ENCODE results near the gene NTM.

Gene NTM

GRCh38 chr11:131993246-131993645 lies 622.8 kb downstream of the NTM start:
- no peak overlapping the region for H3K9ac ChIP-seq (ENCODE audit: low read length)
- H3K9me2 ChIP-seq (ENCODE audit: low read depth, low read length), result no peaks in the 10 kb centered on the region
- no peaks in the 10 kb centered on the region for H3F3A ChIP-seq (ENCODE audit: insufficient read depth, low read length)
- no peaks in the 10 kb centered on the region for H3K4me1 ChIP-seq (ENCODE audit: insufficient read depth, low read length, severe bottlenecking)
- H3K79me2 ChIP-seq (ENCODE audit: insufficient read depth, low read length), result no peaks in the 10 kb centered on the region
- no peak overlapping the region for H2AFZ ChIP-seq (ENCODE audit: low read length)
- H3K9me3 ChIP-seq (ENCODE audit: low read length), result no peaks in the 10 kb centered on the region
- H3K36me3 ChIP-seq (ENCODE audit: insufficient read depth, low read length), result no peaks in the 10 kb centered on the region
- H3K27me3 ChIP-seq (ENCODE audit: insufficient read depth, low read length), result no peaks in the 10 kb centered on the region
- no peak overlapping the region for H3K4me3 ChIP-seq (ENCODE audit: low read depth, low read length, poor library complexity, severe bottlenecking)
- TF ChIP-seq EZH2 (IDR thresholded peaks at IDR 0.05; ENCODE audit: borderline replicate concordance, low read length), result no peak
- TF ChIP-seq CTCF (IDR thresholded peaks at IDR 0.05; ENCODE audit: low read length), result no peak
- no peaks in the 10 kb centered on the region for H4K20me1 ChIP-seq (ENCODE audit: insufficient read depth, low read length)
- H3K4me2 ChIP-seq (ENCODE audit: low read length), result no peak overlapping the region
- H3K27ac ChIP-seq (ENCODE audit: low read depth, low read length, poor library complexity, severe bottlenecking), result no peak overlapping the region

GRCh38 chr11:131998020-131998419 lies 627.6 kb downstream of the NTM start:
- H3K9me3 ChIP-seq (ENCODE audit: low read length), result no peaks in the 10 kb centered on the region
- TF ChIP-seq CTCF (IDR thresholded peaks at IDR 0.05; ENCODE audit: low read length) (no peak), EZH2 (IDR thresholded peaks at IDR 0.05; ENCODE audit: borderline replicate concordance, low read length) (no peak)
- no peaks in the 10 kb centered on the region for H3K79me2 ChIP-seq (ENCODE audit: insufficient read depth, low read length)

GRCh38 chr11:131999084-131999483 lies 628.7 kb downstream of the NTM start:
- TF ChIP-seq CTCF (IDR thresholded peaks at IDR 0.05; ENCODE audit: low read length), result no peak
- no peak for TF ChIP-seq EZH2 (IDR thresholded peaks at IDR 0.05; ENCODE audit: borderline replicate concordance, low read length)
- Histone ChIP-seq H3K36me3 (ENCODE audit: insufficient read depth, low read length) (no peaks in the 10 kb centered on the region), H3K4me2 (ENCODE audit: low read length) (no peak overlapping the region), H3K27me3 (ENCODE audit: insufficient read depth, low read length) (no peaks in the 10 kb centered on the region), H4K20me1 (ENCODE audit: insufficient read depth, low read length) (no peaks in the 10 kb centered on the region), H3K9ac (ENCODE audit: low read length) (no peak overlapping the region), H3K4me1 (ENCODE audit: insufficient read depth, low read length, severe bottlenecking) (no peaks in the 10 kb centered on the region), H3K27ac (ENCODE audit: low read depth, low read length, poor library complexity, severe bottlenecking) (no peak overlapping the region), H3K9me2 (ENCODE audit: low read depth, low read length) (no peaks in the 10 kb centered on the region), H3K4me3 (ENCODE audit: low read depth, low read length, poor library complexity, severe bottlenecking) (no peak overlapping the region), H3K79me2 (ENCODE audit: insufficient read depth, low read length) (no peaks in the 10 kb centered on the region), H2AFZ (ENCODE audit: low read length) (no peak overlapping the region), H3F3A (ENCODE audit: insufficient read depth, low read length) (no peaks in the 10 kb centered on the region), H3K9me3 (ENCODE audit: low read length) (no peaks in the 10 kb centered on the region)

More at GRCh38 chr11:131998020-131998419, 627.6 kb downstream of the NTM start:
- no peaks in the 10 kb centered on the region for H4K20me1 ChIP-seq (ENCODE audit: insufficient read depth, low read length)
- no peaks in the 10 kb centered on the region for H3K36me3 ChIP-seq (ENCODE audit: insufficient read depth, low read length)
- H3F3A ChIP-seq (ENCODE audit: insufficient read depth, low read length), result no peaks in the 10 kb centered on the region
- no peak overlapping the region for H2AFZ ChIP-seq (ENCODE audit: low read length)
- H3K27me3 ChIP-seq (ENCODE audit: insufficient read depth, low read length), result no peaks in the 10 kb centered on the region
- no peak overlapping the region for H3K4me2 ChIP-seq (ENCODE audit: low read length)
- no peak overlapping the region for H3K9ac ChIP-seq (ENCODE audit: low read length)
- no peak overlapping the region for H3K4me3 ChIP-seq (ENCODE audit: low read depth, low read length, poor library complexity, severe bottlenecking)
- H3K9me2 ChIP-seq (ENCODE audit: low read depth, low read length), result no peaks in the 10 kb centered on the region
- no peak overlapping the region for H3K27ac ChIP-seq (ENCODE audit: low read depth, low read length, poor library complexity, severe bottlenecking)
- no peaks in the 10 kb centered on the region for H3K4me1 ChIP-seq (ENCODE audit: insufficient read depth, low read length, severe bottlenecking)

Measured in OCI-LY1 (cell line).